H1 (cell line): ENCODE data around the gene OSBPL9. TPM values are rescaled to one million over a fixed set of nuclear protein-coding genes. Genes with fewer than 3 reads are reported as not detected.

Experiments used
- CTCF ChIA-PET: fragments of 300-600 bp; sonication (Branson Sonifier 250); formaldehyde crosslinking; loops from one replicate; lab custom pipeline; 2021; ENCODE audit not compliant: partially characterized antibody; lab: Charles Lee
- POLR2A ChIA-PET: fragments of 300-600 bp; sonication (Branson Sonifier 250); formaldehyde crosslinking; loops from one replicate; lab custom pipeline; 2021; ENCODE audit warnings: inconsistent platforms; ENCODE audit not compliant: partially characterized antibody; lab: Charles Lee
- DNase-seq, 2 experiments: peaks; one replicate each; pipeline versions ENCODE4 v3.0.0 to v3.0.0-alpha.2; 2010 to 2022; ENCODE audit warnings: low spot score in 2 of 2, low read depth in 1 of 2, mixed read lengths in 1 of 2
- FAIRE-seq: peaks from 2 replicates; lab custom pipeline; 2011; peaks lifted over from hg19 to GRCh38; lab: Jason Lieb, UNC
- H2AFZ ChIP-seq: 2 replicates; pipeline ENCODE4 v1.8.1; 2012; ENCODE audit warnings: low read length, inconsistent platforms
- H2AK5ac ChIP-seq: 2 replicates; pipeline ENCODE4 v1.6.1; 2013; ENCODE audit warnings: low read depth, low read length
- H2BK120ac ChIP-seq: replicated peaks from 2 replicates; pipeline ENCODE3; 2013; ENCODE audit warnings: low read depth, low read length, inconsistent platforms
- H2BK12ac ChIP-seq: 2 replicates; pipeline ENCODE4 v1.6.1; 2013; ENCODE audit warnings: low read depth, low read length
- H2BK15ac ChIP-seq: 2 replicates; pipeline ENCODE4 v1.6.1; 2013; ENCODE audit warnings: low read length
- H2BK20ac ChIP-seq: 2 replicates; pipeline ENCODE4 v1.6.1; 2013; ENCODE audit warnings: low read length
- H2BK5ac ChIP-seq: 2 replicates; pipeline ENCODE4 v1.6.1; 2013; ENCODE audit warnings: low read depth, low read length
- H3K14ac ChIP-seq: 2 replicates; pipeline ENCODE4 v1.6.1; 2013; ENCODE audit warnings: inconsistent platforms; ENCODE audit not compliant: insufficient read length
- H3K18ac ChIP-seq: 2 replicates; pipeline ENCODE4 v1.6.1; 2013; ENCODE audit warnings: low read length; ENCODE audit errors: extremely low read depth
- H3K23ac ChIP-seq: 2 replicates; pipeline ENCODE4 v1.6.1; 2013; ENCODE audit warnings: inconsistent platforms; ENCODE audit not compliant: insufficient read length
- H3K23me2 ChIP-seq: 2 replicates; pipeline ENCODE4 v1.6.1; 2013; ENCODE audit warnings: low read depth, low read length
- H3K27ac ChIP-seq: 2 replicates; pipeline ENCODE4 v1.6.1; 2011; ENCODE audit warnings: low read depth, low read length, inconsistent platforms
- H3K27me3 ChIP-seq, 4 experiments: replicated peaks in 1 of 4; 1 replicate in 1 of 4; 2 replicates in 3 of 4; pipeline versions ENCODE4 v1.6.1 to v1.8.1; 2011 to 2013; ENCODE audit warnings: low read length in 3 of 4, mild to moderate bottlenecking in 3 of 4, inconsistent platforms in 2 of 4, mixed read lengths in 2 of 4, moderate library complexity in 1 of 4; ENCODE audit not compliant: control insufficient read depth in 3 of 4, insufficient read depth in 3 of 4; ENCODE audit errors: extremely low read depth in 1 of 4
- H3K36me3 ChIP-seq, 4 experiments: 2 replicates each; pipeline versions ENCODE4 v1.6.1 to v1.8.1; 2011 to 2013; ENCODE audit warnings: mild to moderate bottlenecking in 4 of 4, low read length in 3 of 4, moderate library complexity in 2 of 4, control low read depth in 1 of 4, inconsistent platforms in 1 of 4; ENCODE audit not compliant: insufficient read depth in 4 of 4, control insufficient read depth in 2 of 4
- H3K4ac ChIP-seq: replicated peaks from 2 replicates; pipeline ENCODE3; 2013; ENCODE audit warnings: low read length, low read depth, mixed read lengths, inconsistent platforms; ENCODE audit not compliant: insufficient read length
- H3K4me1 ChIP-seq, 4 experiments: replicated peaks in 1 of 4; 1 replicate in 1 of 4; 2 replicates in 3 of 4; pipeline versions ENCODE4 v1.6.1 to v1.8.1; 2011 to 2013; ENCODE audit warnings: low read length in 3 of 4, inconsistent platforms in 2 of 4, mixed read lengths in 1 of 4; ENCODE audit not compliant: insufficient read depth in 4 of 4, control insufficient read depth in 3 of 4
- H3K4me2 ChIP-seq, 2 experiments: 2 replicates each; pipeline versions ENCODE4 v1.6.1 to v1.8.1; 2011 to 2013; ENCODE audit warnings: low read depth in 2 of 2, low read length in 2 of 2, control low read depth in 1 of 2, inconsistent platforms in 1 of 2, mild to moderate bottlenecking in 1 of 2; ENCODE audit not compliant: insufficient read depth in 1 of 2
- H3K4me3 ChIP-seq, 4 experiments: fragments of 200-600, 300-600 bp in 1 of 4; sonication (generic), shearing (Covaris generic), sonication (Bioruptor Twin) in 1 of 4; 2 replicates each; pipeline versions ENCODE4 v1.5.1 to v1.8.1; 2011 to 2016; ENCODE audit warnings: low read length in 4 of 4, low read depth in 3 of 4, control low read depth in 2 of 4, inconsistent platforms in 2 of 4, mild to moderate bottlenecking in 2 of 4, mixed read lengths in 1 of 4, moderate library complexity in 1 of 4; ENCODE audit not compliant: insufficient read depth in 2 of 4; ENCODE audit errors: extremely low read depth in 1 of 4
- H3K56ac ChIP-seq: replicated peaks from 2 replicates; pipeline ENCODE3; 2013; ENCODE audit warnings: low read depth, mild to moderate bottlenecking, mixed read lengths, low read length, inconsistent platforms; ENCODE audit not compliant: insufficient read length
- H3K79me1 ChIP-seq: 2 replicates; pipeline ENCODE4 v1.6.1; 2013; ENCODE audit warnings: low read depth, low read length, control low read depth
- H3K79me2 ChIP-seq, 2 experiments: 2 replicates each; pipeline versions ENCODE4 v1.6.1 to v1.8.1; 2012 to 2013; ENCODE audit warnings: low read length in 2 of 2, mild to moderate bottlenecking in 2 of 2, inconsistent platforms in 1 of 2; ENCODE audit not compliant: insufficient read depth in 2 of 2, control insufficient read depth in 1 of 2
- H3K9ac ChIP-seq, 4 experiments: replicated peaks in 1 of 4; 1 replicate in 1 of 4; 2 replicates in 3 of 4; pipeline versions ENCODE4 v1.6.1 to v1.8.1; 2011 to 2013; ENCODE audit warnings: low read depth in 3 of 4, low read length in 3 of 4, control low read depth in 2 of 4, mild to moderate bottlenecking in 2 of 4, moderate library complexity in 2 of 4, inconsistent platforms in 1 of 4; ENCODE audit errors: extremely low read depth in 1 of 4
- H3K9me3 ChIP-seq, 2 experiments: 2 replicates each; pipeline versions ENCODE4 v1.6.1 to v1.8.1; 2012 to 2013; ENCODE audit warnings: mild to moderate bottlenecking in 2 of 2, moderate library complexity in 2 of 2, control low read depth in 1 of 2, inconsistent platforms in 1 of 2, low read depth in 1 of 2, low read length in 1 of 2, mixed read lengths in 1 of 2; ENCODE audit not compliant: insufficient read depth in 2 of 2
- H4K20me1 ChIP-seq, 2 experiments: replicated peaks in 1 of 2; 2 replicates each; pipeline versions ENCODE3 to v1.8.1; 2011 to 2013; ENCODE audit warnings: inconsistent platforms in 2 of 2, low read length in 2 of 2, mild to moderate bottlenecking in 1 of 2; ENCODE audit not compliant: insufficient read depth in 2 of 2, control insufficient read depth in 1 of 2
- H4K5ac ChIP-seq: 2 replicates; pipeline ENCODE4 v1.6.1; 2013; ENCODE audit warnings: low read length, low read depth, mixed read lengths, inconsistent platforms; ENCODE audit not compliant: insufficient read length
- H4K8ac ChIP-seq: 2 replicates; pipeline ENCODE4 v1.8.0; 2013; ENCODE audit warnings: mild to moderate bottlenecking, moderate library complexity, low read length, inconsistent platforms; ENCODE audit not compliant: insufficient read depth; ENCODE audit errors: extremely low read depth
- H4K91ac ChIP-seq: replicated peaks from 2 replicates; pipeline ENCODE3; 2013; ENCODE audit warnings: low read length, mixed read lengths, inconsistent platforms; ENCODE audit not compliant: insufficient read length
- EP300 ChIP-seq, 2 experiments: IDR thresholded peaks; 1 replicate in 1 of 2; 2 replicates in 1 of 2; pipeline ENCODE4 v1.6.1; 2011 to 2012; ENCODE audit warnings: low read depth in 2 of 2, low read length in 2 of 2, mild to moderate bottlenecking in 2 of 2, borderline replicate concordance in 1 of 2, inconsistent platforms in 1 of 2, moderate library complexity in 1 of 2
- FOSL1 ChIP-seq: IDR thresholded peaks from 2 replicates; pipeline ENCODE4 v1.6.1; 2011; ENCODE audit warnings: mild to moderate bottlenecking, low read depth, low read length, moderate library complexity; ENCODE audit not compliant: insufficient read depth
- GABPA ChIP-seq: IDR thresholded peaks from 2 replicates; pipeline ENCODE4 v1.6.1; 2011; ENCODE audit warnings: mild to moderate bottlenecking, low read length, moderate library complexity, borderline replicate concordance; ENCODE audit not compliant: insufficient read depth
- KDM4A ChIP-seq: IDR thresholded peaks from one replicate; pipeline ENCODE4 v1.7.1; 2012; ENCODE audit warnings: low read depth, mild to moderate bottlenecking, moderate library complexity, low read length, inconsistent platforms; ENCODE audit not compliant: severe bottlenecking
- PHF8 ChIP-seq: fragments of 200-600 bp; sonication (generic); conservative IDR thresholded peaks from 2 replicates; pipeline ENCODE4 v1.7.1; 2012; ENCODE audit warnings: low read depth, mild to moderate bottlenecking, inconsistent platforms, low read length, moderate library complexity
- POLR2A ChIP-seq, 2 experiments: IDR thresholded peaks; 1 replicate in 1 of 2; 2 replicates in 1 of 2; pipeline ENCODE4 v1.6.1; 2011; ENCODE audit warnings: low read depth in 2 of 2, low read length in 2 of 2, mild to moderate bottlenecking in 2 of 2; ENCODE audit errors: control extremely low read depth in 1 of 2
- SIX5 ChIP-seq: IDR thresholded peaks from 2 replicates; pipeline ENCODE4 v1.6.1; 2011; ENCODE audit warnings: mild to moderate bottlenecking, low read depth, low read length
- SRF ChIP-seq: IDR thresholded peaks from 2 replicates; pipeline ENCODE4 v1.6.1; 2011; ENCODE audit warnings: mild to moderate bottlenecking, low read depth, low read length, moderate library complexity
- TEAD4 ChIP-seq: IDR thresholded peaks from 2 replicates; pipeline ENCODE4 v1.6.1; 2012; ENCODE audit warnings: low read depth, low read length, inconsistent platforms, mixed read lengths
- ZNF274 ChIP-seq: IDR thresholded peaks from 2 replicates; pipeline ENCODE4 v1.7.0; 2012; ENCODE audit warnings: low read length, borderline replicate concordance; ENCODE audit errors: extremely low read depth
- WGBS, 2 experiments: shearing (Covaris generic) in 1 of 2; methylation state at CpG; one replicate each; pipeline versions ENCODE4 v1.1.6 to v1.1.7; 2013 to 2015; ENCODE audit warnings: low lambda C conversion rate in 2 of 2, mixed read lengths in 2 of 2, inconsistent platforms in 1 of 2, low coverage in 1 of 2, missing lambda C conversion rate in 1 of 2; ENCODE audit not compliant: insufficient replicate concordance in 2 of 2, insufficient coverage in 1 of 2, insufficient read length in 1 of 2; ENCODE audit errors: extremely low coverage in 1 of 2, missing lambda C conversion rate in 1 of 2; 5-methylcytosine and 5-hydroxymethylcytosine counted together
- polyA plus RNA-seq, 7 experiments: library from polyadenylated mRNA; depleted of rRNA in 3 of 7; stranded (reverse) in 5 of 7; unstranded in 2 of 7; fragments of >200 nt in 5 of 7; fragments of 200-250 nt in 2 of 7; gene quantifications; 1 replicate in 5 of 7; 2 replicates in 1 of 7; 4 replicates in 1 of 7; pipeline versions ENCODE4 v1.2.1 to v1.2.3, GENCODE V29; 2011 to 2013; ENCODE audit warnings: missing spikeins in 2 of 7, mixed read lengths in 2 of 7
- total RNA-seq: library from RNA; stranded (reverse); fragmentation: NEBNext Ultra II Directional; extraction: Animal tissue kit (Norgen Biotek cat#: 25700); gene quantifications from 2 replicates; pipeline ENCODE4 v1.2.1, GENCODE V29; 2021

The OSBPL9 gene
- total and polyA plus RNA-seq, 2 of the 8 experiments (the other 6 are each of a cell fraction or from before 2014, with no cell fraction given), result 58.2 to 71.6 TPM

DNA sequence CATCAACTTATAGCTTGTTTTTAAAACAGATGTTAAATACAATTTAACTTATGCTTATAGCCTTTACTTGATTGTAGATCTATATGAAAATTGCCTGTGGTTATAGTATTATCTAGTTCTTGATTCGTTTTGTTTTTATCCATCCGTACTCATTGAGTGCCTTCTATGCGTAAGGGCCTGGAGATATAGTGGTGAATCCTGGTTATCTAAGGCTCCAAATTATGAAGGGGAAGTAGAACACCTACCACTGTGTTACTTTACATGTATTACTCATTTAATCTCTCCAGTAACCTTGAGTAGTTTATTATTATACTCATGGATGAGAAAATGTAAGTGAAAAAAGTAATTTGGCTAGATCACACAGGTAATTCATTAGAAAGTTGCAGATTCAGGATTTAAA is 121.8 kb downstream of the OSBPL9 start:
- Histone ChIP-seq H3K4me2 (no peak overlapping the region), H2BK5ac (no peak overlapping the region), H4K8ac (no peak overlapping the region), H3K9me3 (no peaks in the 10 kb centered on the region), H3K79me2 (peaks cover 0 to 67% of the 10 kb centered on the region in 2 experiments; a peak in 2 of 4 replicates), H2AFZ (no peak overlapping the region), H3K36me3 (no peaks in the 10 kb centered on the region), H3K9ac (no peak overlapping the region), H3K23ac (no peak overlapping the region), H3K18ac (no peak overlapping the region), H3K56ac (no peak overlapping the region), H3K23me2 (no peaks in the 10 kb centered on the region; the same call in 1 of the 2 replicates), H3K27me3 (no peaks in the 10 kb centered on the region), H4K5ac (no peak overlapping the region), H4K20me1 (no peaks in the 10 kb centered on the region), H3K14ac (no peak overlapping the region), H3K79me1 (no peaks in the 10 kb centered on the region), H3K4me3 (no peak overlapping the region), H2BK20ac (no peak overlapping the region), H3K27ac (no peak overlapping the region), H2AK5ac (no peak overlapping the region), H3K4ac (no peak overlapping the region), H4K91ac (no peak overlapping the region), H2BK15ac (no peak overlapping the region), H2BK12ac (no peak overlapping the region), H3K4me1 (peaks cover 0 to 5% (median 0%) of the 10 kb centered on the region in 4 experiments; a peak in 3 of 7 replicates), H2BK120ac (no peak overlapping the region)
- CTCF ChIA-PET, result interaction anchor here (0.6 to 1.2 kb wide), 2 partner anchors 26 to 30 kb away, joined by 3 to 7 read pairs; no protein-coding TSS in a partner anchor
- WGBS, 2 experiments, result 85% methylated on average over 3 of the region's 3 CpGs; no CpG with 5 or more reads in 1 of the 2 experiments
- FAIRE-seq, result no peak
- no peak for TF ChIP-seq ZNF274
- no peak for TF ChIP-seq POLR2A (IDR thresholded peaks at IDR 0.05; ENCODE audit: control extremely low read depth in 1 of 2, low read depth in 2 of 2, low read length in 2 of 2)
- no peak for TF ChIP-seq TEAD4
- no peak for TF ChIP-seq EP300 (IDR thresholded peaks at IDR 0.05; ENCODE audit: borderline replicate concordance in 1 of 2, low read depth in 2 of 2, low read length in 2 of 2)
- no peak for TF ChIP-seq FOSL1
- no peak for TF ChIP-seq SIX5
- no peak for TF ChIP-seq KDM4A
- TF ChIP-seq PHF8, result no peak
- no peak for TF ChIP-seq GABPA
- TF ChIP-seq SRF, result no peak
- no peak for DNase-seq
- POLR2A ChIA-PET, result interaction anchor here (1.2 kb wide), 1 partner anchor 10 kb away, joined by 4 read pairs; no protein-coding TSS in a partner anchor
